GM12878 (cell line): ENCODE data around the gene MRPS12.

ENCODE experiments used
- BRCA1 ChIP-seq: IDR thresholded peaks from 2 replicates; pipeline ENCODE4 v1.6.1; 2011; ENCODE audit warnings: low read depth, low read length, improper control_type of control experiment
- CREB1 ChIP-seq: IDR thresholded peaks from 2 replicates; pipeline ENCODE4 v1.6.1; 2012; ENCODE audit warnings: low read depth, mild to moderate bottlenecking, inconsistent platforms
- CREM ChIP-seq: IDR thresholded peaks from 2 replicates; pipeline ENCODE4 v1.6.1; 2014; ENCODE audit warnings: antibody characterized with exemption, low read depth
- CTCF ChIP-seq, 3 experiments: IDR thresholded peaks in 2 of 3; conservative IDR thresholded peaks in 1 of 3; 2 replicates each; pipeline ENCODE4 v1.5.1; 2011; ENCODE audit warnings: low read depth in 3 of 3, low read length in 3 of 3, mild to moderate bottlenecking in 3 of 3, control low read depth in 2 of 3, moderate library complexity in 2 of 3, inconsistent platforms in 1 of 3, mixed read lengths in 1 of 3; ENCODE audit not compliant: control insufficient read depth in 2 of 3, insufficient read depth in 1 of 3; ENCODE audit errors: extremely low read depth in 1 of 3
- ESRRA ChIP-seq: IDR thresholded peaks from 2 replicates; pipeline ENCODE4 v1.6.1; 2012; ENCODE audit warnings: mild to moderate bottlenecking, low read length, improper control_type of control experiment
- FOS ChIP-seq: IDR thresholded peaks from 3 replicates; pipeline ENCODE4 v1.6.1; 2011; ENCODE audit warnings: borderline replicate concordance; ENCODE audit not compliant: insufficient read length; ENCODE audit errors: extremely low read depth
- IKZF1 ChIP-seq: fragments of 450-650 bp; conservative IDR thresholded peaks from 2 replicates; pipeline ENCODE4 v1.6.1; 2017; ENCODE audit warnings: antibody characterized with exemption, mild to moderate bottlenecking
- MAX ChIP-seq: IDR thresholded peaks from 2 replicates; pipeline ENCODE4 v1.6.1; 2012; ENCODE audit warnings: low read depth, low read length, improper control_type of control experiment
- NR2F1 ChIP-seq: fragments of 450-650 bp; conservative IDR thresholded peaks from 2 replicates; pipeline ENCODE4 v1.6.1; 2017; ENCODE audit warnings: mild to moderate bottlenecking
- PBX3 ChIP-seq: IDR thresholded peaks from 2 replicates; pipeline ENCODE4 v1.6.1; 2011; ENCODE audit warnings: mild to moderate bottlenecking, low read depth, low read length, moderate library complexity; ENCODE audit not compliant: insufficient replicate concordance
- POLR2A ChIP-seq: IDR thresholded peaks from 2 replicates; pipeline ENCODE4 v1.6.1; 2011; ENCODE audit warnings: low read depth, mild to moderate bottlenecking, low read length
- POLR2AphosphoS5 ChIP-seq: IDR thresholded peaks from 2 replicates; pipeline ENCODE4 v1.6.1; 2011; ENCODE audit warnings: mild to moderate bottlenecking, low read length, inconsistent platforms
- RFX5 ChIP-seq: IDR thresholded peaks from 2 replicates; pipeline ENCODE4 v1.6.1; 2011; ENCODE audit warnings: low read depth, low read length, improper control_type of control experiment
- SUPT20H ChIP-seq: IDR thresholded peaks from 2 replicates; pipeline ENCODE4 v1.6.1; 2011; ENCODE audit warnings: low read depth, mild to moderate bottlenecking, low read length, moderate library complexity, borderline replicate concordance; ENCODE audit not compliant: control insufficient read depth

GRCh38 chr19:38918526-38918925 lies 12.2 kb upstream of the MRPS12 start:
- TF ChIP-seq POLR2AphosphoS5 (no peak), BRCA1 (no peak), CTCF (IDR thresholded peaks at IDR 0.05 in 2 of 3, conservative IDR thresholded peaks at IDR 0.05 in 1 of 3; ENCODE audit: control insufficient read depth in 2 of 3, extremely low read depth in 1 of 3, insufficient read depth in 1 of 3, low read depth in 3 of 3, low read length in 3 of 3) (no peak), CREB1 (no peak), POLR2A (no peak), MAX (no peak), ESRRA (no peak), FOS (no peak), CREM (no peak), PBX3 (no peak), NR2F1 (no peak), IKZF1 (no peak), SUPT20H (no peak), RFX5 (no peak)
